DMS53 (cell line): ENCODE results near the gene GPATCH8.
"Not testable (repeated sequence)": the region's sequence is repeated elsewhere in the genome, so short reads cannot be mapped to it uniquely, and the experiment has no call there.

Experiments used
- DNase-seq: peaks from one replicate; lab custom pipeline; 2025; lab: John Stamatoyannopoulos, UW

The GPATCH8 gene

DNA sequence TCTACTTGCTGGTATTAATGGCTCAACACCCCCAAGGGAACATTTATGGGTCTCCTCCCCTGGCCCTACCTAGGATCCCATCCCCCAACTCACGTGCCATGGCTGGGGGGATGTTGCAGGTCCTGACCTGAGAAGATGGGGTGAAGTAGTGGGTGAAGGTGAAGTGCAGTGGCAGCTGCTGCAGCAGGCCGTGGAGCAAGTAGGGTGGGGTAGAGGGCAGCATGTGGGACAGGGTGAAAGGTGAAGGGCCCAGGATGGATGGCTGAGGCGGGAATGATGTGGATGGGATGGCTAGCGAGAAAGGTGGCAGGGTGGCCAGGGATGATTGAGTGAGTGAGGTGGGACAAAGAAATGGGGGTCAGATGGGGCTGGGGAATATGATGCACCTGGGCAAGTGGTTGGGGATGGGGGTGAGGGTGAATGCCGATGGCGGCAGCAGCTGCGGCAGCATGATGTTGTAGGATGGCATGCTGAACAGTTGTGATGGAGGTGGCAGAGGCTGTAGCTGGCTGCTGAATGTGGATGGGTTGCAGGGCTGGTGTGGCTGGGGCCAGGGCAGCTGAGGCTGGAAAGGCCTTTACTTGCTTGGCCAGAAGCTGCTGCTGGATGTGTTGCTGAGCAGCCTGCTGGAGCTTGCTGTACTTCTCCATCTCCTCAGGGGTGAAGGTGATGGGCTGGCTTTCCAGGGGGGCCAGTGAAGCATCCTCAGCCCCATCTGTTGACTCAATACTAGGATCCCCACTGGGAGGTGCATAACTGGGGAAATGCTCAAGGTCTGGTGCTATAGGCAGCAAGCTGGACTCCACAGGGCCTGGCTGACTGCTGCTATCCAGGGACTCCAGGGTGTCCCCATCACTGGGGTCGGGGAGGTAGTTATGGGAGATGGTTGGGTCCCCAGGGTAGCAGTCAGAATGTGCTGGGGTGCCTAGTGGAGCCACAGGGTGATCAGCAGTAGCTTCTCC, 105.4 kb downstream of the GPATCH8 start:
- no peak for DNase-seq

DNA sequence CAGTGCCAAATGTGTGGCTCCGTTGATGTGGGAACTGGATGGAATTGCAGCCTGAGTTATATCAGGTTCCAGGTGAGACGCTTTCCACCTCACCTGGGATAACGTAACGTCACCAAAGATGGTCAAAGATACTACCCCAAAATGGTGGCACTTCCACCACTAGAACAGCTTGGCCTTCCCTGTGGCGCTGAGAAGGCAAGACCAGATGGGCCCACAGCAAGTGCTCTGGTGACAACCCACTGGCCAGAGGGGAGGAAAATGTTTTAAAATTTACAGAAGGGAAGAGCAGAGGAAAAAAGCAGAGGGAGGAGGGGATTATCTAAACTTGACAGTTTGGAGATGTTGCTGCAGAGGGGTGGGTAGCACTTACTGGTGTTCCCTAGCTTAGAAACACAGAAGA, 106.3 kb downstream of the GPATCH8 start:
- DNase-seq, result no peak

DNA sequence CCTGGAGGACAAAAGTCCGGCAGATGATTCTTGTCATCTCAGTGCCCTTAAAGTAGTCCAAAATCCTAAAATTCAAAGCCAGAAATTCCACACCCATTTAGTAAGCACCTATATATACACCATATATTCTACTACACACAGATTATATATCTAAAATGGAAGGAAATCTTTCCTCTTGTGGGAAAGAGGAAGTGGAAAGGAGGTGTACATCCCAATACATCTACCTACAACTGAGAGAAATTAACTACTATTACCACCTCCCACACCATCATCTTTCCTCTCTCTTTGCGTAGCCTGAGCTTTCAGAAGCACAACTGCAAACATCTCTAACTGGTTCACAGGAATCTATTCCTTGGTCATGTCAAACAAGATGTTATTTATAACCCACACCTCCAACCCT, 108.4 kb downstream of the GPATCH8 start:
- no peak for DNase-seq

DNA sequence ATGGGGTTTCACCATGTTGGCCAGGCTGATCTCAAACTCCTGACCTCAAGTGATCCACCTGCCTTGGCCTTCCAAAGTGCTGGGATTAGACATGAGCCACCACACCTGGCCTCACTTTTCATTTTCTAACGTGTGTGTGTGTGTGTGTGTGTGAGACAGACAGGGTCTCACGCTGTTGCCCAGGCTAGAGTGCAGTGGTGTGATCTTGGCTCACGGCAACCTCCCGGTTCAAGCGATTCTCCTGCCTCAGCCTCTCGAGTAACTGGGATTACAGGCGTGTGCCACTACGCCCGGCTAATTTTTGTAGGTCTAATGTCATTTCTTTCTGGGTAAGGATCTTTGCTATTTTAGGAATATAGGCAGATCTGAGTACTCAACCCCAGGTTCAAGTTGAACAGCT, 109.1 kb downstream of the GPATCH8 start:
- DNase-seq, result not testable (repeated sequence)

DNA sequence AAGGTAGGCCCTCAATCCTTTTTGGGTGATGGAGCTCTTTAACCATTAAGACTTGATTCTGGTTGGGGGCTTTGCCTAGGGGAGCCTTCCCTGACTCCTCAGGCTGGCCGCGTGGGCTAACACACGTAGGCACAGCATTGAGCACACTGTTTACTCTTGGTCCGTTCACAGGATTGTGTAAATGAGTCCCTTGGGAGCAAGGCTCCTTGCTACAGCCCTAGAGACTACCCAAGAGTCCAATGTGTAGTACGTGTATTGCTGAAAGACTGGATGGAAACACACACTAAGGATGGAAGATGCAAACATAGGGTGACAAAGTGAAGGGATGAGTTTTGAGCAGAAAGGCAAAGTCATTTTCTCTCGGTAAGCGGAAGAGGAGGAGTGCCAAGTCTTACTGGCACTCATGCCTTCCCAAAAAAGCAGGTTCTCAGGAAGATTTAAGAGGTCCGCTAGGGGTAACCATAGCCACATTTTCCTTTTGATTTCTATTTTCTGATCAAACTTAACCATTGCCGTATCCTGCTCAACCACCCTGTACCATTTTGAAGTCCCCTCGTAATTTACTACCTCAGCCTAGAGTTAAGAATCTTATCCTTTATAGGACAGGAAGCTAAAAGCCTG, 112.8 kb downstream of the GPATCH8 start:
- DNase-seq, result no peak

DNA sequence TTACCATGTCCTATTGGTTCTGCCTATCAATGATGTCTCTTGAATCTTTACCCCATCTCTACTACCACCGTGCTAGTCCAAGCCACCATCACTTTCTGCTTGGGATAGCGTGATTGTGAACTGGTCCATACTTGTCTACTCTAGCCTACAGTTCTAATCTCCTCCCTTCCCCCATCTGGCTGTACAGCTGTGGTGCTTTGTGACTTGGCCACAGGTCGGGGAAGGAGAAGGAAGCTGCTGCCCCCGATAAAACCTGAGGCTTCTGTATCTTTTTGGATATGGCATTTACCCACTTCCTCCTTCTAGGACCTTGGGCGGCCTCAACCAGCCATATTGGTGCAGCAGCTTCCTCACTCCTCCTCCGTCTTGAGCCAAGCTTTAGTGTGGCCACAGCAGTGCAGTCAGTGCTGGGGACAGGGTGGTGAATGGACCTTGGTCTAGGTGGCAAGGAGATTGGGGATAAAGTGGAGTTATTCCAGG, 113.4 kb downstream of the GPATCH8 start:
- no peak for DNase-seq

DNA sequence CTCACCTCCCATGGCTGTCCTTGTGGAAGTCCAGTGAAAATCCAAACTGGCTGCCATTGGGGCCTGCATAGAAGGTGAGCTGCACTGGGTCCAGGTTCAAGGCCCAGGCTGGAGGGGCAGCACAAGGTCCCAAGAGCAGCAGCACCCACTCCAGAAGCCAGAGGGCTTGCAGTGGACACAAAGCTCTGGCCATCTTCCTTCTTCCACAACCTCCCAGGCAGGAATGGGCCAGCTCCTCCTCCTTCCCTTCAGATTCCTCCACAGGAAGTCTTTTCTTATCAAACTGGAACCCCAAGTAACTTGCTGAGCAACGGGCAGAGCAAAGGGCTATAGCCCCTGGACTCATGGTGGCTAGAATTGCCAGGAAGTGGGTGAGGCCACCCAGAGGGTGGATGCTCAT, 113.9 kb downstream of the GPATCH8 start, which contains the start of gene ITGA2B:
Gene ITGA2B (minus strand): TSS at position 369 of the 400 bp plus-strand sequence. CDS start 176 bp downstream, at position 193.
- no peak for DNase-seq

DNA sequence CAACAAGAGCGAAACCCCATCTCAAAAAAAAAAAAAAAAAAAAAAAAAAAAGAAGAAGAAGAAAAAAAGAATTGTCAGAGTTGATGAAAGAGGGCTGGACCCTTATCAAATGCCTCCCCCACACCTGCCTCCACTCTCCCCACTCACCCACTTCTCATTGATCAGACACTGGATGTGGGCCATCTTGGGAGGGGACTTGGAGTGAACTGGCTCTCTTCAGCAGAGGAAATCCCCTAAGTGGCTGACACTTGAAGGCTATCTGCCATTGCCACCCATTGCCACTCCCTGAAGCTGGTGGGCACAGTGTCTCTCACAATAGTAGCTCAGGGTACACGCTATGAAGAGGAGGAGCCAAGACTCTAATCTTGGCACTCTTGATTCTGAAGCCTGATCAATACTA, 115.4 kb downstream of the GPATCH8 start:
- DNase-seq, result no peak

DNA sequence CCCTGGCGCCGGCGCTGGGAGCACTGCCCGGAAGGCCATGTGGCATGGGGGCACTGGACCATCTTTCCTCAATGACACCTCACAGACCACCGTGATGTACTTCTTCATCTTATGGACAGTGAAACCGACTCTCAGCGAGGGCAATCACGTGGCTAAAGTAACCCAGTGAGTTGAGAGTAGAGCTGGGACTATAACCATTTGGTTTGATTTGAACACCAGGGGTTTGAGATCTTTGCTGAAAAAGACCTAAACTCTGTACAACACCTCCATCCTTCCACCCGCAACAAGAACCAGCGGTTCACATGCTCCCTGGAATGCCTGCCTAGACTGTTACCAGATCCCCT, 117.1 kb downstream of the GPATCH8 start:
- peak; percentile 51 for DNase-seq

DNA sequence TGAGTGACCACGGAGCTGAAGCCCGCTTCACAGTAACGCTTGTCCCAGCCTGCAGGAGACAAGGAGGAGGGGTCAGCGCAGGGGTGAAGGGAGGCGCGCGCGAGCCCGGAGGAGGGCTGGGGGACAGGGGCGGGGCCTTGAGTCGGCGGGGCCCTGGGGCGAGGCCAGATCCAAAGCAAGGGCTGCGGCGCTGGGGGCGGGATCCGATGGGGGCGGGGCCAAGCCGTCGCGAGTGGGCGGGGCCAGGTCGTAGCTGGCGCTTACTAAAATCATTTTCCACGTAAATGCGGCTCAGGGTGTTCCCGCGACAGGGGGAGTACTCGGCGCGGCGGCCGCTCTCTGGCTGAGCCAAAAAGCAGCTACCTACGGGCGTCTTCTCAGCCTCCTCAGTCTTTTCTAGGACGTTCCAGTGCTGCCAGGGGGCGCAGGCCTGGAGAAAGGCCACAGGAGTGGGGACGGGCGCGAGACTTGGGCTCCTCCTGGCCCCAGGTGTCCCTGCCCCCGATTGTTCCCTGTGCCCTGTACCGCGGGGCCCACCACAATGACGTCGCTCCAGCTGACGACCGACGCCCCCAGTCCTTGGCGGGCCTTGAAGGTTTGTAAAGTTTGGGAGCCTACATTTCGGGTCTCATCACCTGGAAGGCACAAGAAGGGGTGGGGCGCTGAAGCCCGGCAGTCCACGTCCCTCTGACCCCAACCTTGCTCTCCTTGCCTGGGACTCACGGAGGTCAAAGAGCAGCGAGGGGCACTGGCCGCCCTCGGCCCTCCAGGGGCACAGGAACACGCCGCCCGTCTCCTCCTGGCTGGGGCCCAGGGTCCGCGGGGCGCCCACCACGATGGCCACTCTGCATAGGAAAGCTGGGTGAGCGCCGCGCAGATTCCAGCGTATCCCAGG, 117.7 kb downstream of the GPATCH8 start:
- DNase-seq, result peak; percentile 83

DNA sequence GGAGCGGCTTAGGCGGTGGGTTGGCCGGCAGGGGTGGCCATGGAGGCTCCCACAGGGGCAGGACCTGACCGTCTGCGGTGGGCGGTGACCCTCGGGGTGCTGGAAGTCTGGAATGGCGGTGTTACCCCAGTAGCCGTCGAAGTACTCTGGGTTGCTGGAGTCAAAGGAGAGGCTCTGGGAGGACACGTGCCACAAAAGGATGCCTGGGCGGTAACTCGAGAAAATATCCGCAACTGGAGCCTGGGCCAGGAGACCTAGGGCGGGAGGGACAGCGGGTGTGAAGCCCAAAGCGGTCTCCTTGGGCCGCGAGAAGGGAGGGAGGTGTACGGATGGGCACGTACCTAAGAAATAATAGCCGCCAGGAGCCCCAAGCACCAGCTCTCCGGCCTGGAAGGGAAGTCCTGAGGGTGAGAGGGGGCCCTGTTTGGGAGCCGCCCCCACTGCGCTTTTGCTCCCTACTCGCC, 118.4 kb downstream of the GPATCH8 start:
- no peak for DNase-seq

DNA sequence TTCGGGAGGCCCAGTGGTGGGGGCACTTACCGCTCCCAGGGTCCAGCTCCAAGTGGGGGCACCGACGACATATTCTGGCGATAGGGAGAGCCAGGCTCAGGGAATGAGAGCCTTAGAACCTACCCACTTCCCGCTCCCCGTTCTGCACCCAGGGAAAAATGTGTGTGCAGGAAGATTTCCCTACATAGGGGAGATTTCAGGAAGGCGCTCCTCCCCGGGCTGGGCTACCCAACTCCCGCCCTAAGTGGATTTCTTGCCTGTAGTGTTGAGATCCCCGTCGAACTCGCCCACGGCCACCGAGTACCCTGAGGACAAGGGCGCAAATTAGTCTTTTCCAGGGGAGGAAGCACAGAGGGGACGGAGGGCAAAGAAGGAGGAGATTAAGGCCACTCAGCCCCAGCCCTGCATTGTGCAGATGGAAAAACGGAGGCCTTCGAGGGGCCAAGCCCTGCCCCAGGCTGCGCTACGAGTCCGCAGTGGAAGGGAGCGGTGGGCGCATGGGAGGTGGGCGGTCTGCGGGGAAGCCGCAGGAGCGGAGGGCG, 118.9 kb downstream of the GPATCH8 start:
- DNase-seq, result no peak

DNA sequence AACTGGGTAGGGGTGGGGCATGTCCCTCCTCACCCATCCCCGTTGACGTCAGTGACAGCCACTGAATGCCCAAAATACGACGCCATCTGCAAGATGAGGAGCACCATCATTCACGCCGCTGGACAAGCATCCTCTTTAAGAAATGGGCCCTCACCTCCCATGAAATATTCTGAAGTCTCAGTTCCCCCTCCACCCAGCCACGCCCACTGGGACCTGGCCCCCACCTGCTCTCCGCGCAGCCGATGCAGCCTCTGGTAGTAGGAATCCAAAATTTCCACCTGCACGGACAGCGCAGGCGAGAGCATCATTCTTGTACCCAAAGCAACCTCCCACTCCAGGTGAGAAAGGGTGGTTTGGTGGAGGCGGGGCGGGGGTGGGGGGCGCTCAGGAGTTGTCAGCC, 119.3 kb downstream of the GPATCH8 start:
- no peak for DNase-seq

DNA sequence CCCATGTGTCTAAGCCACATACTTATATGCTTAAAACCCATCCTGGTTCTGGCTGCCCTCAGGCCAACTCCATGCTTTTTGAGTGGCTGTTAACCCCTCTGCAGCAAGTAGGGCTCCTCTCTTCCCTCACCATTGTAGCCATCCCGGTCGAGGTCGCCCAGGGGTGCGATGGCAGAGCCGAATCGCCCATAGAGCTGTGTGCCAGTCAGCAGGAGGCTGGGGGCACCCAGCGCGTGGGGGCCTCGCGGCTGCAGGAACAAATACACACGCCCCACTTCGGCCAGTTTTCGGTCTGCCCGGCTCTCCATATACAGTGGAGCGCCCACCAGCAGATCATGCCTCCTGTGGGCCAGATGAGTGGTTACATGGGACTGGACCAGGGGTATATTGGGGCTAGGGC, 119.8 kb downstream of the GPATCH8 start:
- DNase-seq, result no peak

DNA sequence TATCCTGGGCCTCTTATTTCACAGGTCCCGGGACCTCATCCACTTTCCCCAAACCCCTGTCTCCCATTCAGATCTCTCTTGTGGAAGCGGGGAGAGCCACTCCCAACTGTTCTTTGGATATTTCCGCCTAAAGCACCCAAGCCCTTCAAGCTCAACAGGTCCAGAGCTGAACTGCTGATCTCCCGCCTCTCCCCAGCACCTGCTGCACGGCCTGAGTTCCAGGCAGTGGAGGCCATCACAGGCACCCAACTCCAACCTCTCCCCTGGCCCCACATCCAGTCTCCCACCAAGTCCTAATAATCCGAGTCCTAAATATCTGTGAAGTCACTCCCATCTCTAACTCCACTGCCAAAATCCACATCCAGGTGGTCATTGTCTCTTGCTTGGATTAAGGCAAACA, 120.3 kb downstream of the GPATCH8 start:
- no peak for DNase-seq

DNA sequence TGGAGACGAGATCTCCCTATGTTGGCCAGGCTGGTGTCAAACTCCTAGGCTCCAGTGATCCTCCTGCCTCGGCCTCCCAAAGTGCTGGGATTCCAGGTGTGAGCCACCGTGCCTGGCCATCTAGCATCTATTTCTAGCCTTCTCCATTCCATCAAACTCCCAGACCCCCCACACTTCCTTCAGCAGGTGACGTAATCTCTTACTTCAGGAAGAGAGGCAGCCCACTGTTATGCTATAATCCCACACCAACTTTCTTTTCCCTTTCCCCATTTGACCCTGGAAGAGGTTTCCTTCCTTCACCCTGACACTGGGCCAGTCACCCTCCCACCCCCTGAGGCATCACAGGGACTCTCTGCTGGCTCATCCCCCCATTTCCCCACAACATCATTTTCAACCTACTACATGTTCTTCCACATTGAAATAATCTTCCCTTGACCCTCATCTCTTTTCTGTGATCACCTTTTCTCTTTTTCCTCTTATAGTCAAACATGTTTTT, 121.3 kb downstream of the GPATCH8 start:
- no peak for DNase-seq

DNA sequence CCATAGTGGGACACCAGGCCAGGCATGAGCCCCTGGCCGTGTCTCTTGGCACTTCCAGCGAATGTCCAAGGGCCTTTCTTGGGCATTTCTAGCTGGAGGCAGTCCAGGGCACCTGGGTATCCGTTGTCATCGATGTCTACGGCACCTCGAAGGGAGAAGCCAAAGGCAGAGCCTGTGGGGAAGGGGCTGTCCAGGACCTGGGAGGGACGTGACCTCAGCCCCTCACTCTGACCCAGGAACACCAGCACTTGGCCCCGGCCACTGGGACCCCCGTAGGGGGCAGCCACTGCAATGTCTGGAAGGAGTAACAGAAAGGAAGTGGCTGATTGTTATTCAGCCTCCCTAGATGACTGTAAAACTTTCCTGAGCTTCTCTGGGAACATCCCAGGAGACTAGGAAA, 122.4 kb downstream of the GPATCH8 start:
- no peak for DNase-seq

DNA sequence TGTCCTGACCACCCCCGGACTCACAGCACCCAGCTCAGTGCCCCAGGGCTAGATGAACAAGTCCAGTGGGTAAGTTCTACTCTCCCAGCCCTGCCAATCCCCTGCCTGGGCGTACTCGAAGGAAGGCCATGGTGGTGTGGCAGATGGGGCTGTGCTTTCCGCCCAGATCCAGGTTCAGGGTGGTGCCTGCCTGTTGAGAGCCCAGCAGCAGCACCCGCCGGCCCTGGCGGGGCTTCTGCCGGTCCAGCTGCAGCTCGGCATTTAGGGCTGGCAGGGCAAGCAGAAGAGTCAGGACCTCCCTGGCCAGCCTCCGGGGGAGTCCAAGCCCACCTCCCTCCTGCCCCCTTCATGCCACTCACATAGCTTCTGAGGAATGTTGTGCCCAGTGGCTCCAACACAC, 123.3 kb downstream of the GPATCH8 start:
- no peak for DNase-seq

DNA sequence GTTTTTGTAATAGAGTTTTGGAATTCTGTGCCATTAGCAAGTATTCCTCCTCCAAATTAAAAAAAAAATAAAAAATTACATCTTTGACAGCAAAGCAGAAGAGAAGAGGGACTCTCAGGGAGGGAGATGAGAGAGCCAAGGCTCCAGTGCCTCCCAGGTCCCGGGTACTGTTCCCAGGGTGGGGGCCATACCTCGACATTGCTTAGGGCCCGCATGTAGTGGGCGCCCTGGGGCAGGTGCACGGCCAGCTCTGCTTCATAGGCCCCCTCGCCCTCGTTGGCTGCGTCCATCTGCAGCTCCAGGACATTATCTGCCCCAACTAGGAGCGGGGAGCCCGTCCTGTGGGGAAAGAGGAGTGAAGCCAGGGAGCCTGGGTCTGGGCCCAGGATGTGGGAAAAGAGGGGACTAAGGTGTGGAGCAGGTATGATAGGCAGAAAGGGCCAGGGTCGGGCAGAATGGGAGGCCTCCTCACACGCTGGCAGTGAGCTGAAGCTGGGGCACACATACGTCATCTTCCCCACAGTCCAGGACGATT, 125.0 kb downstream of the GPATCH8 start:
- DNase-seq, result no peak

DNA sequence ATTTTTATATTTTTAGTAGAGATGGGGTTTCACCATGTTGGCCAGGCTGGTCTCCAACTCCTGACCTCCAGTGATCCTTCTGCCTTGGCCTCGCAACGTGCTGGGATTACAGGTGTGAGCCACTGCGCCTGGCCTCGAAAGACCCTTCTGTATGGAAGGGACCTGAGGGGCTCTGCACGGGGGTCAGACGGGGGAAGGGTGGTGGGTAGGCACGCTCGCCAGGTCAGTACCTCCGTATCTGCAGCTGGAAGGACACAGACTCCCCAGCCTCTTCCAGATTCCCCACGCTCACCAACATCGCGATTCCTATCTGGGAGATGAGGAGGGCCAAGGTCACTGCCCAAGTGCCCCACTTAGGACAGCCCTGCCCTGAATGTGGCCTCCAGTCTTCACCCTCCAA, 126.4 kb downstream of the GPATCH8 start:
- DNase-seq, result no peak

DNA sequence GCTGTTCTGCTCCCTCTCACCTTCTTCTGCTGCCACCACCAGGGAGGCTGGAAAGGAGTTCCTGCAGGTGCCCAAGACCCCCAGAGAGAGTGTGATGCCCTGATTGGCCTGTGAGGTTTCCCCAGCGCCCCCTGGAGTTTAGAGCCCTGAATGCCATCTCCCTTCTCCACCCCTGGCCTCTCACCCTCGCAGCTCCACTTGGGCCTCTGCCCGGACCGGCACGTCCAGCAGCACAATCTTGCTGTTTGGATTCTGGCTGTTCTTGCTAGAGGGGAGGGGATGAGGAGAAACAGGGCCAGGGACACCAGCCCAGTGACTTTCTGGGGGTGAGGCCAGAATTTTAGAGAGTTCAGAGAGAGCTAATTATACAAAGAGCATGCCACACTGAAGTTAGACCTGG, 127.1 kb downstream of the GPATCH8 start:
- peak; percentile 59 for DNase-seq
